ENCODE results near the gene AMOT.
A peak's percentile ranks its signal among the peaks of the same experiment; 100 is the strongest.

AMOT gene

DNA sequence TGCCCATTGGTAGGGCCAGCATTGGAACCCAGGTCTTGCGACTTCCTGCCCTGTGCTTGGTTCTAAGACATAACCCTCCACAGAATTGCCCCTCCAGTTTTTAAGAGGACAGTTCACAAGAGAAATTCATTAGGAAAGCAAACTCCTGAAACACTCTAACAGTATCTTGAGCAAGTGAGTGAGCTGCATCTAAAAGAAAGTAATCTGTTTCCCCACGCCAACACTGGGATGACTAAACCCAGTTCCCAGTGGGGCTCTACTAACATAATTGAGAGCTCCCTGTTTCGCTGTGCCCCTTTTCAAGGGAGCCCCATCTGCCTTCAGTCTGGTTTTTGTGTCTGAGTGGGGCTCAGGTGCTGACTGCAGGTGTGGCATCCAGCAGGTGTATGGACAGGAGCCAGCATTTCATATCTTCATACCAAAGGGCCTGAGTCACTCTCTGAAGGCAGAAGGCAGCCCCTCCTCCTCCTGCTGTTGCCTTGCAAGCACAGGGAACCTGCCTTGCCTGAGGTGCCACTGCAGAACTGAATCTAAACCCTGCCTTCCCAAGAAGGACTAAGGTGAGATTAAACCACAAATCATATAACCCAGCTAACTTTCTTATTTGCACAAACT is 8.0 kb downstream of the AMOT start:
- Histone ChIP-seq H3K9me2 (replicated peaks; ENCODE audit: insufficient read depth, low read length) (no peaks in the 10 kb centered on the region), H3K4me2 (ENCODE audit: low read depth, low read length) (no peak overlapping the region), H3K9me3 (replicated peaks; ENCODE audit: insufficient read depth, low read length) (no peaks in the 10 kb centered on the region), H4K20me1 (ENCODE audit: insufficient read depth, low read length) (no peaks in the 10 kb centered on the region), H3K79me2 (ENCODE audit: low read length) (no peaks in the 10 kb centered on the region), H3K4me3 (ENCODE audit: low read length) (no peak overlapping the region), H3K27ac (ENCODE audit: low read length) (no peak overlapping the region), H3K4me1 (ENCODE audit: low read length) (0 out of 2 replicates have a peak, but pooled peaks cover 4% of the 10 kb centered on the region), H3F3A (ENCODE audit: insufficient read depth, low read length) (no peaks in the 10 kb centered on the region), H2AFZ (ENCODE audit: low read length) (no peak overlapping the region), H3K9ac (ENCODE audit: low read length) (no peak overlapping the region), H3K36me3 (replicated peaks; ENCODE audit: insufficient read depth, low read length) (no peaks in the 10 kb centered on the region), H3K27me3 (replicated peaks; ENCODE audit: insufficient read depth, low read length) (no peaks in the 10 kb centered on the region)
- TF ChIP-seq, protein P1, sequence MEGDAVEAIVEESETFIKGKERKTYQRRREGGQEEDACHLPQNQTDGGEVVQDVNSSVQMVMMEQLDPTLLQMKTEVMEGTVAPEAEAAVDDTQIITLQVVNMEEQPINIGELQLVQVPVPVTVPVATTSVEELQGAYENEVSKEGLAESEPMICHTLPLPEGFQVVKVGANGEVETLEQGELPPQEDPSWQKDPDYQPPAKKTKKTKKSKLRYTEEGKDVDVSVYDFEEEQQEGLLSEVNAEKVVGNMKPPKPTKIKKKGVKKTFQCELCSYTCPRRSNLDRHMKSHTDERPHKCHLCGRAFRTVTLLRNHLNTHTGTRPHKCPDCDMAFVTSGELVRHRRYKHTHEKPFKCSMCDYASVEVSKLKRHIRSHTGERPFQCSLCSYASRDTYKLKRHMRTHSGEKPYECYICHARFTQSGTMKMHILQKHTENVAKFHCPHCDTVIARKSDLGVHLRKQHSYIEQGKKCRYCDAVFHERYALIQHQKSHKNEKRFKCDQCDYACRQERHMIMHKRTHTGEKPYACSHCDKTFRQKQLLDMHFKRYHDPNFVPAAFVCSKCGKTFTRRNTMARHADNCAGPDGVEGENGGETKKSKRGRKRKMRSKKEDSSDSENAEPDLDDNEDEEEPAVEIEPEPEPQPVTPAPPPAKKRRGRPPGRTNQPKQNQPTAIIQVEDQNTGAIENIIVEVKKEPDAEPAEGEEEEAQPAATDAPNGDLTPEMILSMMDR (IDR thresholded peaks at IDR 0.05; ENCODE audit: low read length): no peak
- TF ChIP-seq EZH2phosphoT487 (IDR thresholded peaks at IDR 0.05; ENCODE audit: low read length) (no peak), EZH2 (optimal IDR thresholded peaks at IDR 0.05; ENCODE audit: low read depth, low read length) (no peak)
- peak; percentile 55 for DNase-seq

DNA sequence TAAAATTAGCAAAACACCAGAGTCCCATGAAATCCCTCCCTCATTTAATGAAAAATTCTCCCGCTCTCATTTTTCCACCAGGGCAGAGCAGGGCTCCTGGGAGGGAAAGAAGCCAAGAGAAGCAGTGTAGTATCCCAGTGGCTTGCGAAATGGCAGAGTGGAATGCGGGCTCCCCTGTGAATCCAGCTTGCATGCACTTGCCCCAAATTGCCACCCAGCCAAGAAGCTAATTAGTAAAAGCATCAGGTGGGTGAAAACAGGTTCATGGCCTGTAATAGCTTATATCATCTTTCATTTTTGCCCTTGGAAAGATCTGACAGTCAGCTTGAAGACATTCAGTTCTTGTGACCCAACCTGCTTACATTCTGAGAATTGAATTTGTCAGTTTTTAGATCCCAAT is 10.1 kb downstream of the AMOT start:
- Histone ChIP-seq H3K9me3 (replicated peaks; ENCODE audit: insufficient read depth, low read length) (no peaks in the 10 kb centered on the region), H3K9ac (ENCODE audit: low read length) (no peak overlapping the region), H3F3A (ENCODE audit: insufficient read depth, low read length) (no peaks in the 10 kb centered on the region), H3K9me2 (replicated peaks; ENCODE audit: insufficient read depth, low read length) (no peaks in the 10 kb centered on the region), H3K27ac (ENCODE audit: low read length) (no peak overlapping the region), H3K36me3 (replicated peaks; ENCODE audit: insufficient read depth, low read length) (no peaks in the 10 kb centered on the region), H2AFZ (ENCODE audit: low read length) (no peak overlapping the region), H3K4me3 (ENCODE audit: low read length) (no peak overlapping the region), H3K4me1 (ENCODE audit: low read length) (0 out of 2 replicates have a peak, but pooled peaks cover 4% of the 10 kb centered on the region), H3K79me2 (ENCODE audit: low read length) (no peaks in the 10 kb centered on the region), H4K20me1 (ENCODE audit: insufficient read depth, low read length) (no peaks in the 10 kb centered on the region), H3K4me2 (ENCODE audit: low read depth, low read length) (no peak overlapping the region), H3K27me3 (replicated peaks; ENCODE audit: insufficient read depth, low read length) (no peaks in the 10 kb centered on the region)
- TF ChIP-seq EZH2phosphoT487 (IDR thresholded peaks at IDR 0.05; ENCODE audit: low read length) (no peak), EZH2 (optimal IDR thresholded peaks at IDR 0.05; ENCODE audit: low read depth, low read length) (no peak)
- TF ChIP-seq, protein P1 (IDR thresholded peaks at IDR 0.05; ENCODE audit: low read length): no peak
- no peak for DNase-seq

DNA sequence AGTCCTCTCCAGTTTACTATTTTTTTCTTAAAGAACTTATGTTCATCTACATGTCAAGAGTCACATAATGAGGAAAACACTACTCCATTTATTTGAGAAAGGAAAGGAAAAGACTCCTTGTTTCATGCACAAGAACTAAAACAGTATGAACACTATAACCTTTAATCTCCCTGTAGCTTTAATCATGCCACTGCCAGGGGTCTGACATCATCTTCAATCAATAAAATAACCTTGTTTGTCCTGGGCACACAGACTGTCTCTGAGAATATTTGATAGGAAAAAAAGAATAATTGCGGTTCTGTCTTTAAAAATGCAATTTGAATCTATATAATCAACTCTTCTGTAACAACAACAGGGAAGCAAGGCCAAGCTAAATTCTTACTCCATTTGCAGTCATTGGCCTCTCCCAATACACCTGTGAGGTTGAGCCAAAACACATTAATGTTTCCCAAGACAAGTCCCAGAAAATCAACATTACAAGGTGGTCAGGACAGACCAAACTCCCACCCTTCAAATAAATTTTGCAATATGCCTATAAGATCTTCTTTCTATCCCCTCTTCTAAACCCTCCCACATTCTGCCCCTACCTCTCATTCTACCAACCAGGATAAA is 13.2 kb downstream of the AMOT start:
- H4K20me1 ChIP-seq (ENCODE audit: insufficient read depth, low read length): no peaks in the 10 kb centered on the region
- H3K79me2 ChIP-seq (ENCODE audit: low read length): no peaks in the 10 kb centered on the region
- H3K9me3 ChIP-seq (replicated peaks; ENCODE audit: insufficient read depth, low read length): no peaks in the 10 kb centered on the region
- H2AFZ ChIP-seq (ENCODE audit: low read length): no peak overlapping the region
- H3K9me2 ChIP-seq (replicated peaks; ENCODE audit: insufficient read depth, low read length): no peaks in the 10 kb centered on the region
- H3K4me3 ChIP-seq (ENCODE audit: low read length): no peak overlapping the region
- no peak overlapping the region for H3K4me2 ChIP-seq (ENCODE audit: low read depth, low read length)
- H3F3A ChIP-seq (ENCODE audit: insufficient read depth, low read length): no peaks in the 10 kb centered on the region
- no peaks in the 10 kb centered on the region for H3K27me3 ChIP-seq (replicated peaks; ENCODE audit: insufficient read depth, low read length)
- 0 out of 2 replicates have a peak, but pooled peaks cover 2% of the 10 kb centered on the region for H3K4me1 ChIP-seq (ENCODE audit: low read length)
- no peak for DNase-seq
- TF ChIP-seq, protein P1 (IDR thresholded peaks at IDR 0.05; ENCODE audit: low read length): no peak
- no peak overlapping the region for H3K9ac ChIP-seq (ENCODE audit: low read length)
- H3K27ac ChIP-seq (ENCODE audit: low read length): no peak overlapping the region
- H3K36me3 ChIP-seq (replicated peaks; ENCODE audit: insufficient read depth, low read length): no peaks in the 10 kb centered on the region

Data from MM.1S (cell line).